Measurements from ENCODE around the gene BAHCC1.

Gene BAHCC1

GRCh38 chr17:81458628-81459027 lies 63.4 kb downstream of the BAHCC1 start:
- H3K9ac ChIP-seq (ENCODE audit: low read length) = no peak overlapping the region
- no peaks in the 10 kb centered on the region for H3K4me1 ChIP-seq (ENCODE audit: low read length)
- H3K27ac ChIP-seq (ENCODE audit: low read length) = no peak overlapping the region
- H3K4me2 ChIP-seq (ENCODE audit: low read depth, low read length) = no peak overlapping the region
- TF ChIP-seq CTCF (IDR thresholded peaks at IDR 0.05; ENCODE audit: low read length) (no peak), EZH2 (optimal IDR thresholded peaks at IDR 0.05; ENCODE audit: low read depth, low read length) (no peak), EZH2phosphoT487 (IDR thresholded peaks at IDR 0.05; ENCODE audit: low read length) (no peak)
- no peak overlapping the region for H2AFZ ChIP-seq (ENCODE audit: low read length)
- H3K4me3 ChIP-seq (ENCODE audit: low read length) = no peak overlapping the region
- no peaks in the 10 kb centered on the region for H3K9me3 ChIP-seq (replicated peaks; ENCODE audit: insufficient read depth, low read length)
- H3F3A ChIP-seq (ENCODE audit: insufficient read depth, low read length) = no peaks in the 10 kb centered on the region
- no peaks in the 10 kb centered on the region for H3K9me2 ChIP-seq (replicated peaks; ENCODE audit: insufficient read depth, low read length)
- no peak for DNase-seq
- H3K27me3 ChIP-seq (replicated peaks; ENCODE audit: insufficient read depth, low read length) = peaks cover 80% of the 10 kb centered on the region
- H3K36me3 ChIP-seq (replicated peaks; ENCODE audit: insufficient read depth, low read length) = no peaks in the 10 kb centered on the region
- no peaks in the 10 kb centered on the region for H4K20me1 ChIP-seq (ENCODE audit: insufficient read depth, low read length)
- no peaks in the 10 kb centered on the region for H3K79me2 ChIP-seq (ENCODE audit: low read length)

GRCh38 chr17:81459224-81459623 lies 64.0 kb downstream of the BAHCC1 start:
- Histone ChIP-seq H3K4me1 (ENCODE audit: low read length) (no peaks in the 10 kb centered on the region), H2AFZ (ENCODE audit: low read length) (no peak overlapping the region), H3F3A (ENCODE audit: insufficient read depth, low read length) (no peaks in the 10 kb centered on the region), H3K79me2 (ENCODE audit: low read length) (no peaks in the 10 kb centered on the region), H3K9ac (ENCODE audit: low read length) (no peak overlapping the region), H3K9me2 (replicated peaks; ENCODE audit: insufficient read depth, low read length) (no peaks in the 10 kb centered on the region), H3K36me3 (replicated peaks; ENCODE audit: insufficient read depth, low read length) (no peaks in the 10 kb centered on the region), H3K27ac (ENCODE audit: low read length) (no peak overlapping the region), H3K27me3 (replicated peaks; ENCODE audit: insufficient read depth, low read length) (peaks cover 80% of the 10 kb centered on the region), H3K4me3 (ENCODE audit: low read length) (no peak overlapping the region), H3K4me2 (ENCODE audit: low read depth, low read length) (no peak overlapping the region), H3K9me3 (replicated peaks; ENCODE audit: insufficient read depth, low read length) (no peaks in the 10 kb centered on the region), H4K20me1 (ENCODE audit: insufficient read depth, low read length) (no peaks in the 10 kb centered on the region)
- DNase-seq = no peak
- TF ChIP-seq CTCF (IDR thresholded peaks at IDR 0.05; ENCODE audit: low read length) (no peak), EZH2 (optimal IDR thresholded peaks at IDR 0.05; ENCODE audit: low read depth, low read length) (no peak), EZH2phosphoT487 (IDR thresholded peaks at IDR 0.05; ENCODE audit: low read length) (no peak)

- no peaks in the 10 kb centered on the region for H3K36me3 ChIP-seq (replicated peaks; ENCODE audit: insufficient read depth, low read length)
- no peak for TF ChIP-seq EZH2 (optimal IDR thresholded peaks at IDR 0.05; ENCODE audit: low read depth, low read length)
- TF ChIP-seq EZH2phosphoT487 (IDR thresholded peaks at IDR 0.05; ENCODE audit: low read length) = no peak
- no peak for TF ChIP-seq CTCF (IDR thresholded peaks at IDR 0.05; ENCODE audit: low read length)
- H2AFZ ChIP-seq (ENCODE audit: low read length) = no peak overlapping the region
- no peaks in the 10 kb centered on the region for H4K20me1 ChIP-seq (ENCODE audit: insufficient read depth, low read length)
- H3K4me3 ChIP-seq (ENCODE audit: low read length) = no peak overlapping the region
- peaks cover 82% of the 10 kb centered on the region for H3K27me3 ChIP-seq (replicated peaks; ENCODE audit: insufficient read depth, low read length)
- no peak overlapping the region for H3K4me2 ChIP-seq (ENCODE audit: low read depth, low read length)
- H3K9me3 ChIP-seq (replicated peaks; ENCODE audit: insufficient read depth, low read length) = no peaks in the 10 kb centered on the region
- no peak overlapping the region for H3K9ac ChIP-seq (ENCODE audit: low read length)
- H3K27ac ChIP-seq (ENCODE audit: low read length) = no peak overlapping the region
- DNase-seq = no peak
- H3K79me2 ChIP-seq (ENCODE audit: low read length) = no peaks in the 10 kb centered on the region
- no peaks in the 10 kb centered on the region for H3K9me2 ChIP-seq (replicated peaks; ENCODE audit: insufficient read depth, low read length)
- H3K4me1 ChIP-seq (ENCODE audit: low read length) = no peaks in the 10 kb centered on the region
- H3F3A ChIP-seq (ENCODE audit: insufficient read depth, low read length) = no peaks in the 10 kb centered on the region
Observed at GRCh38 chr17:81459864-81460263, 64.6 kb downstream of the BAHCC1 start.
